Lung microvascular endothelial cell (primary cell): ENCODE results near the gene GH1. TPM values are rescaled to one million over a fixed set of nuclear protein-coding genes. Genes with fewer than 3 reads are reported as not detected.

ENCODE experiments used
- DNase-seq, 2 donors: peaks; one replicate each; pipeline versions ENCODE4 v3.0.0 to v3.0.0-alpha.2; 2010; ENCODE audit warnings: low read depth in 2 of 2
- total RNA-seq: library from RNA; depleted of rRNA; stranded (reverse); fragments of >200 nt; gene quantifications from 2 replicates; pipeline ENCODE4 v1.2.1, GENCODE V29; 2014

GH1 gene
- total RNA-seq, 1 donor from 2014 or later, result not detected

DNA sequence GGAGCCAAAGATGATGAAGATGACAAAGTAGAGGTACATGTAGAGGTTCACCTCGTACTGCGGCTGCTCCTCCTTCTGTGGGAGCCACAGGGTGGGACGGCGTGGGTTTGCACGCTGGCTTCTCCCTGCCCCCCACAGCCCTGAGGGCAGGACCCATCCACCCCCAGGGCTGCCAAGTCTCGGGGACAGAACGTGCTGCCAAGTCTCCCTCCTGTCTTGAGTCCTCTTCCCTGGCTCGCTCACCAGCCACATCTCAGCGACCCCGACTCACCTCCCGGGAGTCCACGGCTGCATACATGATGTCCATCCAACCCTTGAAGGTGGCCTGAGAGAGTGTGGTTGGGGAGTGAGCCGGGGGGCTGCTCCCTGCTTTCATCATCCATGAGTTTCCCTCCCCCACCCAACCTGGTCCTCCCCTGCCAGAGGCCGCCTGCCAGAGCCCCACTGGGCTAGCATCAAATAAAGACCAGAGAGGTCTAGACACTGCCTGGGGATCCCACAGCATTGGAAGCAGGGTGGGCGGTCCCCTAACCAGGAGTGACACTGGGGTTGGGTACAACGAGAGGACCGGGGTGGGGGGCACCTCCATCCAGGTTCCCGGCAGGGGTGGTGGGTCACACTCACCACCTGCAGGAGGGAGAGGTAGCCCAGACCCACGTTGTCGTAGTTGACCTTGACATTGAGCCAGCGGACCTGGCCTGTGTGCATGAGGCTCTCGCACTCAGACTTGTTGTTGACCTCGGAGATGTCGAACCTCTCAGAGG, 26.3 kb upstream of the GH1 start:
- no peak for DNase-seq

DNA sequence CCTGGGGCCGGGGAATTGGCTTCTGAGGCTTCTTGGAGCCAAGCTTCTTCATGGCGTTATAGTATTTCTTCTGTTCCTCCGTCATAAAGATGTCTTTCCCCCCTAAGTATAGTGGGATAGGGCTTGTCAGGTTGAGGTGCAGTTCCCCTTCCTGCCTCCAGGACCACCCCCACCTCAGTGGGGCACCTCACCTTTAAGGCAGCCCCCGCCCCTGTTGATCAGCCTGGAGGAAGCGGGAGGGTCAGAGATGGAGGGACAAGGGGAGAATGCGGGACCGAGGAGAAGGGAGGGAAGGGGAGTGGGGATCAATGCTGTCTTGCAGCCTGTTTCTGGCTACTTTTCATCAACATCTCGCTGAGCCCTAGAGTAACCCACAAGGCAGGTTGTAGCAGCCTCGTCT, 25.1 kb upstream of the GH1 start:
- no peak for DNase-seq

DNA sequence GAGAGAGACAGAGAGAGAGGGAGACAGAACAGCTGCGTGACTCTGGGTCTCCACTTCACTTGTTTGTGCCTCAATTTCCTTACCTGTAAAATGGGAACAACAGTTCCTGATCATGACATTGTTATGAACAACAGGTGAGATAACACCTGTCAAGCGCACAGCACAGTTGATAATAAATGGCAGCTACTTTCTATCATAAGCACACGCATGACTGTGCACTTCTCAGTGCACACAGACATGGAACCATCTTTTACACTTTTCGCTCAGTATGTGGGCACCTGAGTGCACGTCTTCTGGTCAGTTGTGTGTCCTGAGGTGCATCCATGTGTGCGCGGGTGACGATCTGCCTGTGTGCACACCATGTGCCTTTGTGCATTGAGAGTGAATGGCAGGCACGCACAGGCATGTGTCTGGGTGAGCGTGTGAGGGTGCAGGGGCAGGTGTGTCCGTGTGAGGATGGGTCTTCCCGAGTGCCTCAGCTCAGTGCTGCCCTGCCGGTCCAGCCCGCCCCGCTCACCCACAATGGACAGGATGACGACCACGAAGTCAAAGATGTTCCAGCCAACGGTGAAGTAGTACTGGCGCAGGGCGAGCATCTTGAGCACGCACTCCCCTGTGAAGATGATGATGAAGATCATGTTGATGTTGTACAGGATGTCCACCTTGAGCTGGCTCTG, 23.8 kb upstream of the GH1 start:
- DNase-seq, result no peak

DNA sequence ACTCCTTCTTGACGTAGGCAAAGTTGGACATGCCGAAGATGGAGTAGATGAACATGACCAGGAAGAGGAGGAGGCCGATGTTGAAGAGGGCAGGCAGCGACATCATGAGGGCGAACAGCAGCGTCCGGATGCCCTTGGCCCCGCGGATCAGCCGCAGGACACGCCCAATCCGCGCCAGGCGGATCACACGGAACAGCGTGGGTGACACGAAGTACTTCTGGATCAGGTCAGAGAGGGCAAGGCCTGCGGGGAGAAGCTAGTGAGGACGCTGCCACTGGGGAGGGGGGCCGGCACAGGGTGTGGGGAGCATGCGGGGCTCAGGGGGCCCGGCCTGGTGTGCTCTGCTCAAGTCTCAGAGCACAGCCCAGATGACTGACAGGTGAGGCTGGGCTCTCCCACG, 23.1 kb upstream of the GH1 start:
- DNase-seq, result no peak

DNA sequence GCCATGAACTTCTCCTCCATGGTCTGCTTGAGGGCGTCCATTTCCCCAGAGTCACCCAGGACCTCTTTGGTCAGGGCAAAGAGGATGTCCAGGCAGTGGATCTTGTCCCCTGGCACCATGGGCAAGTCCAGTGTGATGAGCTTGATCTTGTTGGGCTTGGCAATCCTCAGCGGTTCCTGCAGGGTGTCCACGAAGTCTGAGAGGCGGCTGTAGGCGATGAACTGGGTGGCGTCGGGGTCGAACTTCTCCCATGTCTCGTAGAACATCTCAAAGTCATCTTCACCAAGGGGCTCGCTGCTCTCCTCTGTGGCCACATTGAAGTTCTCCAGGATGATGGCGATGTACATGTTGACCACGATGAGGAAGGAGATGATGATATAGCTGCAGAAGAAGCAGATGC, 22.5 kb upstream of the GH1 start:
- no peak for DNase-seq

DNA sequence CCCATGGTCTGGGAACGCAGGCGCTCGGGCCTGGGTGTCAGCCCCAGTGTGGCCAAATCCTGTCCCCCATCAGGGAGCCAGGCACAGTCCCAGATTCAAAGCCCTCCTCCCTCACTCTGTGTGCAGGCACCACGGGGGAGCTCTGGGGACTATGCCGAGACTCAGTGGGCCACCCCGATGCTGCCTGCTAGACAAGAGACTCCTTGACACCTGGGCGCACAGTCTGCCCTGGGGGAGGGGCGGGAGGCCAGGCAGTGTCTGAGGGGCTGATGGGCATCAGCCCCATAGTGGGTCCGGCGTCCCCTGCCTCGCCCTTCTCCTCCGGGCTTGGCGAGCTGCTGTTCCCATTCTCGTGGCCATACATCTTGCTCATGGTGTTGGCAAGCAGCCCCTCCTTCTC, 21.9 kb upstream of the GH1 start:
- no peak for DNase-seq

DNA sequence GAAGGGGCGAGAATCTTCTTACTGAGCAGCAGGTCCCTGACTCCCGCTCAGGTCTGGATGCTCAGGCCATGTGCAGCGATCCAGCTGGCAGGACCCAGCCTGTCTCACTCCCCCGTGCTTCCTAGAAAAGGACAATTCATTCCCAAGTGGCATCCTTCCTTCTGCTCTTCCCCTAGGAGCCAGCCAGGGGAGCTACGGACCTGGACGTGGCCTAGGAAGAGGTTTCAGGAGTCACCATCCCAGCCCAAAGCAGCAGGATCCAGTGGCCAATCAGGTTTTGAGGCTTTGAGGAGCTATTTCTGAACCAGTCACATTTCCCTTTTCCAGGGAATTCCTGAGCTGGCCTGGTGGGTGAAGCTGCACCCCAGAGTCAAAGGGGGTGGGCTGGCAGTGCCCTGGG, 21.2 kb upstream of the GH1 start:
- DNase-seq, result no peak

DNA sequence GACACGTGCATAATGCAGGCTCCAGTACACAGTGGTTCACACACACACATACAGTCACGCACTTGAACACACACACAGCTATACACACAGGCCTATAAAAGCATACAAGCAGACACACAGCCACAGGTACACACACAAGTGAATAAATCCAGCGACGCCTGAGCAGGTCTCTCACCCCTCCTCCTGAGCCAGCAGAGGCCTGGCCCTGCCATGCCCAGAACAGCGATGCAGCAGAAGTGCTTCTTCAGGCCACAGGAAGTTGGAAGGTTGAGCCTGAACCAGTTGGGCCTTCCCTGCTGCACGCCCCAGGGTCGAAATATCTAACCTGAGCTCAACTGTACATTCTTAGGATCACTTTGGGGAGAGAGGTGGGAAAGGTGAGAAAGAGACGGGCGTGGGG, 20.8 kb upstream of the GH1 start:
- no peak for DNase-seq

DNA sequence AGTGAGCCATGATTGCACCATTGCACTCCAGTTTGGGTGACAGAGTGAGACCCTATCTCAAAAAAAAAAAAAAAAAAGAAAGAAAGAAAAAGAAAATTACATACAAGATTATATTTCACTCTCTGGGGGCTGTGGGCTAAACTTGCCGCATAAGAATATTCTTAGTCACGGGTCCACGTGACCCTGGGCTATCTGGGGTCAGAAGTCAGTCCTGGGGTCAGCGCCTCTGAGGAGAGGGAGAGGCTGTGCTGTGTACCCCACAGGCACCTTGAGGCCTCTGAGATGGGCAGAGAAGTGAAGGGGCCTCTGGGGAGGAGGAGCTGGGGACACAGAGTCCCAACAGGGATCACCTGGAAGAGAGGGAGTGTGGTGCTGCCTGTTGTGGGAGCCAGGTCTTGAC, 19.3 kb upstream of the GH1 start:
- no peak for DNase-seq

DNA sequence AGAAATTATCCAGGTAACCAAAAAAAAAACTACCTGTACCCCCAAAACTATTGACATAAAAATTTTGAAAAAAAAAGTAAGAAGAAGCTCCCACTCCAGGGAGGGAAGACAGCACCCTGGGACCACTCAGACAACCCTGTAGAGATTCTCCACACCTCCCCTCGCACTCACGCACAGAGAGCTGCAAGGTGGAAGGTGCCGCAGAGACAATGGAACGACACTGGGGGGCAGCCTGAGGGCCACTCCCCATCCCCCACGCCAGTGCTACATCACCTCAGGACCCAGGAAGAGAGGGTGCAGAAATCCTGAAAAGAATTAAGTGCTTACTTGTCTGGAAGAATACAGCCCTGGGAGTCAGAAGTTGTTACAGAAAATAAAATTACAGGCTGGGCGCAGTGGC, 18.7 kb upstream of the GH1 start:
- DNase-seq, result no peak

DNA sequence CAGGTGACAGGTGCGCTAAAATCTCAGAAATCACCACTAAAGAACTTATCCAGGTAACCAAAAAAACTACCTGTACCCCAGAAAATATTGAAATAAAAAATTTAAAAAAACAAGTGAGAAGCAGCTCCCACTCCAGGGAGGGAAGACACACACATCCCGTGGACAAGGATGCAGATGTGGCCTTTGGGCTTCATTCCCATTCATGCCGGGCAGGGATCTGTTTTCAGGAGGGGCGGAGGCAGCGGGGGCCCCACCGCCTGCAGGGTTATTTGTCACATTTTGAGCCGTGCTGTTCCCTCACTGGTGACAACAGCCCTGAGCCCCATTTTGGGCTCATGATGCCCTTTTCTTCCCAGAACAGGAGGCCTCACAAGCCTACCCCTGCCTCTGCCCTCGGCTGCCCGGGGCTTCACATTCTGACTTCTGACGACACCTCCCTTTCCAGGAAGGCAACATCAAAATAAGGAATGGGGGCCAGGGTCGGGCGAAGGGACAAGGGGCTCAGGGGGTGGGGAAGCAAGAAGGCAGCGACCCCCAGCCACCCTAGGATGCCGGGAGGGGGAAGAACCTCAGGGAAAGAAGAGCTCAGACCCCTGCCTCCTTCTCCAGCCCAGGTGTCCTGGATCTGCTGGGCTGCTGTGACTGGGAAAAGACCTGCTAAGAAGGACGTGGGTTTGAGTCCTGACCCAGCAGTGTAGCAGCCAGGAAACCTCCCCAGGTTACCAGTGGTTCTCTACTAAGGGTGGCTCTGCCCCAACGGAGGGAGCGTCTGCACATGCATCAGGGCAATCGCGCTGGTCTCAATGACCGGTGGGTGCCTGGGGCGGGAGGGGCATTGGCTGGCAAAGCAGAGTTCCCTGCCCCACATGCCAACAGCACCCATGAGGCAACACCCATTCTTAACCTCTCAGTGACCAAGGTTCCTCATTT, 15.8 kb upstream of the GH1 start:
- no peak for DNase-seq

DNA sequence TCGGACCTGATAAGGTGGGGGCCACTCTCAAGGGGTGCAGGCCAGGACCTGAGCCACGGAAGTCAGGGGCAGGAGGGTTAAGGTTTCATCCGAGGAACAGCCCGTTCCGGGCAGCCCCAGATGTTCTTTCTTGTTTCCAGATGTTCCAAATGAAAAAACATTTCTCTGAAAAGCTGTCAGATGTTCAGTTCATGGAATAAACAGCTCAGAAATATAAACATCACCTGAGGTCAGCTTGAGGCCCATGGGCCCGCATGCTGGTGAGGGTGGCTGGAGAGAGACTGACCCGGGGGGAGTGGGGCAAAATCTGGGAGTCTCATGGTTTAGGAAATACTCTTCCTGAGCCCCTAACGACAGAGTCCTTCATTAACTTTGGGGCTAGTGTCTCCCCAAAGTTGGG, 15.0 kb upstream of the GH1 start:
- no peak for DNase-seq

DNA sequence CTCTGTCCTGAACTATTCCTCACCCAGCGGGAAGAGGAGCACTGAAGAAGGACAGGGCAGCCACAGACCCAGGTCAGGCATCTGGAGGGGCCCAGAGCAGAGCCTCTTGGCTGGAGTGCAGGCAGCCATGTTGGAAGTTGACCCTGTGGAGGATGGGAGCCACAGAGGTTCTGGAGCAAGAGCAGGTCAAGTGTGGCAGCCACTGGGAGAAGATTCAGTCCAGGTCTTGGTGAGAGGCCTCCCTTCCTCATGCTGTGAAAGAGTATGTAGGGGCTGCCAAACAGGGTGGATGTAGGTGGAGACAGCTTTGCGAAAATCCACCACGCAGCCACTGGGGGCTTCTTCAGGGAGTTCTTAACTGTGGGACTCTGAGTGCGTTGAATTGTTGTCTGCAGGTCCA, 14.1 kb upstream of the GH1 start:
- DNase-seq, result no peak

DNA sequence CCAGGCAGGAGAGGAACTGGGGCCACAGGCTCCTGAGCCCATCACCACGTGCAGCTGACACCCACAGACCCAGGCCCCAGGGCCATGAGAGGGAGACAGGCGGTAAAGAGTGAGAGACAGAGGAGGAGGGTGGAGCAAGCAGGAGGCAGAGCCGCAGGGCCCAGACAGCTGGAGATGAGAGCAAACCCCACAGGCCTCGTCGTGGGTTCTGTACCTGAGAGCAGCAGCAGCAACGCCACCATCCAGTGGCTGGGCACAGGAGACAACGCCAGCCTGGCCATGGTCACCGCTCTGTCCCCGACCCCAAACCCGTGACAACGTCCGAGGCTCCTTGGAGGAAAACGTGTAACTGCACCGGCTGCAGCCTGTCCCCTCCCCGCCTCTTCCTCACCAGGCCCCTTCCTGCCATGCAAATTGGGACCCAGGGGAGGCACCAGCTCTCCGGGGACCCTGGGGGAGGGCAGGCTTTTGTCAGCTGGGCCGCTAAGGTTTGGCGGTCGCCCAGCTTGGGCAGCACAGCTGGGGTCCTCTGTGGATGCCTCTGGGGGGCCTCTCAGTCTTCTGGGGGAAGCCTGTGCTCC, 13.4 kb upstream of the GH1 start, which contains the start of gene CD79B:
TSS of gene CD79B (minus strand) at position 351 of the 581 bp plus-strand sequence. CDS start at position 281, 70 bp downstream.
- DNase-seq, result no peak

DNA sequence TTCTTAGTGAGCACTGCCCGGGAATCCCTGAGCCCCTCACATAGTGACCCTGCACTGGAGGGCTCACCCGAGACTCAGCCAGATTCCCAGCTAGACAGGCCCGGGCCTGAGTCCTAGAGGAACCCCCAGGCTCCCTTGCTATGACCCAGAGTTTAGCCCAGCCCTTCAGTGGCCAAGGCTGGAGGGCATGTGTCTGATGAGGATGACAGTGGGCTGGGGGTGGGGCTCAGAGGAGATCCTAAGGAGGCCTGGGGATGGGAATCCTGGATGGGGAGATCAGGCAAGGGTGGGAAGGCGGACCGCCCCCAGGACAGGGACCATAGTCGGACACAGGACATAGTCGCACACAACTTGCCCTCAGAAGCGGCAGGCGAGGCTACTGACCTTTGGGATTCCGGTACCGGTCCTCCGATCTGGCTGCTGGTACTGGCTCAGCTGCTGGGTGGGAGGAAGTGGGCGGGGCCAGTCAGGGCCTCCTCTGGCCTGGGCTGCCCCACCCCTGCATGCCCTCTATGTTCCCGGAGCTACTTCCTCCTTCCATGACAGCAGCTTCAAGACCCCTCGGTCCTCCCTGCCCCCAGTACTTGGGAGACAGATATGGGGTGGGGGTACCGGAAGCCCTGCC, 12.4 kb upstream of the GH1 start:
- DNase-seq, result peak in 1 of 2 donors; percentile 20

DNA sequence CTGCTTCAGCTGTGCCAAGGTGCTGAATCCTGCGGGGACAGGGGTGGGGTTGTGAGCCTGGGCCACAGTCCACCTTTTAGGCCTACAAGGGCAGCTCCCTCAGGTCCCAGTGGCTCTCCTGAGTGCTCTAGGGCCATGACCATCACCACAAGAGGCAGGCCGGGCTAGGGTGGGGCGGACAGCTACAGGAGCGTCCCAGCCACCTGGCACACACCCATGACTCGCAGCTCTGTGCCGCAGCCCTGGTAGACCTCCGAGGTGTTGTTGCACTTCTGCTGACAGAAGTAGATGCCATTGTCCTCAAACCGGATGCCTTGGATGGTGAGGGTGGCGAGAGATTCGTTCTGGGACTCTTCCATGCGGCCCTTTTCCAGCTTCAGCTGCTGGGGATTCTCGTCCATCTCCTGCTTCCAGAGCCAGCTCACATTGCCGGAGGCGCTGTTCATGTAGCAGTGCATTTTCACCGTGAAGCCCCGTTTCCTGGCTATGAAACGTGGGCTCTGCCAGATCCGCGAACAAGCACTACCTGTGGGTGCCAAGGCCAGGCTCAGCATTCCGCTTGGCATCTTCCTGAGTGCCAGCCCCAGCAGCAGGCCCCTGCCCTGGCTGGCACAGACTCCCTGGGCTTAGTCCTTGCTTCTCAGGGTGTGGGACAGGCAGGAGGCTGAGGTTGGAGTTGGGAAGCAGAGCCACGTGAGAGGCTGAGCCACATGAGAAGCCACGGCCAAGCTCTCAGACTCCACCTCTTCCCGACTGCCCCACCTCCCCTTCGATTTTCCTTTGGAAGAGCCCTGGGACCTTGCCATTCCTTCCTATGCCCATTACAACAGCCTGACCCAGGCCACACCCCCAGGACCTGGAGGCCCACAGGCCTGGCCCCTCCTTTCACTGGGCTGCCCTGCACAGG, 11.5 kb upstream of the GH1 start:
- no peak for DNase-seq

DNA sequence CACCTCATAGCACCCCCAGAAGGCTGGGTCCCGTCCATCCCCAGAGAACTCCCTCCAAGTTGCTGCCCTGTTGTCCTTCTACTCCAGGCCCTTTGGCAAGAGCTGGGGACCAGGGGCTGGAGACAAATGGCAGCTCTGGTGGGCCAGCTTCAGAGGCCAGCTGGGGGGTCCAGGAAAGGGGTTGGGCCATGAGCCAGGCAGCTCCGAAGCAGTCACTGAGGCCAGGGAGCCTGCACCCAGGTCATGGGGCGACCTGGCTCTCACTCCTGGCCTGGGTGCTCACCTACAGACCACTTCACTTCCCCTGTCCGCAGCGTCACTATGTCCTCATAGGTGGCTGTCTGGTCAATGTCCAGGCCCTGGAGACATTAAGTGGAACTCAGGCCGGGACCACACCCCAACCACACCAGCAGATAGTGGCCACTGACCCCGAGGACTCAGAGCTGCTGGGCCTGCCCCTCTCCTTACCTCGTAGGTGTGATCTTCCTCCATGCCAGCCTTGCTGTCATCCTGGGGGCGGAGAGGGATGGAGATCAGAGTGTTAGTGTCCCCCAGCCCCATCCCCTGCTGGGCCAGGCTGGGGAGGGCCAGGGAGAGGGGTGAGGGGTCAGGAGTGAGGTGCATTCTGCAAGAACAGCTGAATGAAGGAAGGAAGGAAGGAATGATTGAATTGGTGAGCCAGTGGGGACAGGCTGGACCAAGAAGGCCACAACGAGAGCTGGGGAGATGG, 10.5 kb upstream of the GH1 start:
- no peak for DNase-seq

DNA sequence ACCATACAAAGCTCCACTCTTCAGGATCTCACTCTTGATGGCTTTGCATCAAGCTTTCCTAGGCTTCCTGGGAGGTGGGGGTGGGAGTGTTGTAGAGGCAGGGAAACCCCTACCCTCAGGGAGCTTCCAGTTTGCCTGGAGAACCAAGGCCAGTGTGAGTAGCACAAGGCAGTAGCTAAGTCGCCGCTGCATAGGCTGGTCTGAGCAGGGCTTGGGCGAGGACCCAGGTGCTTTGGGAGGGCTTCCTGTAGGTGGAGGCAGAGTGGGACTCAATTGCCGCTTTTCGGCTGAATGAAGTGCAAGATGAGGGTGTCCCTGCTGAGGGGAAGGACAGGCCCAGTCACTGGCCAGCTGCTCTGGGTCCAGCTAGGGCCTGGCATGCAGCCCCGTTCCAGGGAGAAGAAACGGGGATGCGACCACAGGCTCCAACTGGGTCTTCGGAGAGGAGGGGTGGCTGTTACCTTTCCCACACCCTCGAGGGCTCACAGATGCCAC, 9.6 kb upstream of the GH1 start:
- DNase-seq, result no peak

DNA sequence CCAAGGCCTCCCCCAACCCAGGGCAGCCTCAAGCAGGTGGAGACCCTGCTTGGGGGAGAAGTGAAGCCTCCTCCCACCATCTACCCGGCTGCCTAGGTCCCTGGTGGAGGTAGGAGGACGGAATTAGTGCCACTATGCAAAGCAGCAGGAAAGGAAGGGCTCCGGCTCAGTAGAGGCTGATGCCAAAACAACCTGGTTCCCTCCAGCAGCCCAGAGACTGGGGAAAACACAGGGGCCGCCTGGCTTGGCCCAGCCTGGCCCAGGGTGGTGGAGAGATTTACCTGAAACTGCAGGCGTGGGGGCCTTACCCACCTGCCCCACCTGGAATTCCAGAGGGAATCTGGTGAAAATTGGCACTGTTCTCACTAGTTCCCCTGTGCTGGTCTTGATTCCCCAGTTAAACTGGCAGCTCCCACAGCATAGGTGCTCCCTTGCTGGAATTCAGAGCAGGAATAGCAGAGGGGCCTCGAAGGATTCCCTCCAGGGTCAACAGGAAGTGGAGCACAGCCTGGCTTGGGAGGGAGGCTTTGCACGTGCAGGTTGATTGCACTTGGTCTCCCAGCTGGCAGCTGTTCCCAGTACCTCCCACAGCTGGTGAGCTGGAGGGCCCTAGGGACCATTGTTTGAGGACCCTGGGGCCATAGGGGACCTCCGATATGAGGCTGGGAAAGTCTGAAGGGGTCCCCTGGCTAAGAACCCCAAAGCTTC, 9.0 kb upstream of the GH1 start:
- DNase-seq, result no peak
